GM12878 (cell line): ENCODE results near the gene AXL. TPM values are rescaled to one million over a fixed set of nuclear protein-coding genes. Genes with fewer than 3 reads are reported as not detected.

Experiments
- ATAC-seq: fragments of 200-7000 bp; cut with Tn5 transposase; 3 replicates; pipeline ENCODE4 v1.9.1; 2020; ENCODE audit warnings: mild to moderate bottlenecking, moderate library complexity
- BruUV-seq: library from RNA; stranded (reverse); fragments of 400-500 nt; replicated peaks from 2 replicates; lab custom pipeline; 2021; lab: Mats Ljungman, UMichigan
- CTCF ChIA-PET: fragments of 300-600 bp; sonication (Branson Sonifier 250); formaldehyde crosslinking; extraction: SDS; loops from one replicate; lab custom pipeline; 2021; ENCODE audit warnings: inconsistent platforms; lab: Yijun Ruan, JAX
- POLR2A ChIA-PET: fragments of 350-600 bp; formaldehyde crosslinking; extraction: SDS; loops from one replicate; lab custom pipeline; 2021; ENCODE audit warnings: inconsistent platforms; lab: Charles Lee
- RAD21 ChIA-PET: fragments of 300-600 bp; sonication (Branson Sonifier 250); formaldehyde crosslinking; loops from one replicate; lab custom pipeline; 2023; ENCODE audit warnings: antibody characterized with exemption; ENCODE audit not compliant: unreplicated experiment; lab: Charles Lee
- SMC1A ChIA-PET: fragments of 300-600 bp; sonication (Branson Sonifier 250); formaldehyde crosslinking; loops from one replicate; lab custom pipeline; 2023; ENCODE audit not compliant: unreplicated experiment, uncharacterized antibody; lab: Charles Lee
- DNase-seq: peaks from one replicate; pipeline ENCODE4 v3.0.0-alpha.2; 2011; ENCODE audit warnings: low read depth, low spot score
- FAIRE-seq: peaks from 3 replicates; lab custom pipeline; 2011; peaks lifted over from hg19 to GRCh38; lab: Jason Lieb, UNC
- H2AFZ ChIP-seq: 2 replicates; pipeline ENCODE4 v1.6.0; 2011; ENCODE audit warnings: low read depth, low read length, control low read depth; ENCODE audit not compliant: control insufficient read depth
- H3K27ac ChIP-seq: 2 replicates; pipeline ENCODE4 v1.5.1; 2011; ENCODE audit warnings: control low read depth; ENCODE audit not compliant: control insufficient read depth, insufficient read depth
- H3K27me3 ChIP-seq, 2 experiments: replicated peaks in 1 of 2; 2 replicates each; pipeline versions ENCODE4 v1.6.0 to v1.6.1; 2011; ENCODE audit warnings: low read length in 1 of 2; ENCODE audit not compliant: control insufficient read depth in 2 of 2, insufficient read depth in 2 of 2
- H3K36me3 ChIP-seq, 2 experiments: 2 replicates each; pipeline ENCODE4 v1.5.1; 2011; ENCODE audit warnings: low read length in 1 of 2; ENCODE audit not compliant: control insufficient read depth in 2 of 2, insufficient read depth in 2 of 2
- H3K4me1 ChIP-seq: 2 replicates; pipeline ENCODE4 v1.6.1; 2011; ENCODE audit warnings: mild to moderate bottlenecking, low read length, moderate library complexity, mixed read lengths; ENCODE audit not compliant: control insufficient read depth, insufficient read depth
- H3K4me2 ChIP-seq: 2 replicates; pipeline ENCODE4 v1.6.0; 2011; ENCODE audit warnings: control low read depth; ENCODE audit not compliant: control insufficient read depth, insufficient read depth
- H3K4me3 ChIP-seq: fragments of 200-600 bp; sonication (generic); 2 replicates; pipeline ENCODE4 v1.5.1; 2016
- H3K79me2 ChIP-seq: 2 replicates; pipeline ENCODE4 v1.6.0; 2011; ENCODE audit warnings: low read length; ENCODE audit not compliant: control insufficient read depth, insufficient read depth
- H3K9ac ChIP-seq: 2 replicates; pipeline ENCODE4 v1.8.0; 2011; ENCODE audit warnings: low read length, control low read depth, mixed read lengths; ENCODE audit not compliant: control insufficient read depth, insufficient read depth
- H3K9me3 ChIP-seq: replicated peaks from 3 replicates; pipeline ENCODE4 v1.5.1; 2011; ENCODE audit warnings: mild to moderate bottlenecking, low read length; ENCODE audit not compliant: control insufficient read depth, insufficient read depth
- H4K20me1 ChIP-seq: 2 replicates; pipeline ENCODE4 v1.6.0; 2011; ENCODE audit not compliant: control insufficient read depth, insufficient read depth
- ATF7 ChIP-seq: fragments of 450-650 bp; IDR thresholded peaks from 2 replicates; pipeline ENCODE4 v1.6.1; 2016; ENCODE audit warnings: low read depth, mild to moderate bottlenecking
- CEBPB ChIP-seq, 2 experiments: fragments of 150-350 bp in 1 of 2; IDR thresholded peaks; 2 replicates each; pipeline ENCODE4 v1.6.1; 2012 to 2014; ENCODE audit warnings: low read depth in 2 of 2, low read length in 2 of 2, borderline replicate concordance in 1 of 2, inconsistent platforms in 1 of 2
- GATAD2B ChIP-seq: fragments of 450-650 bp; conservative IDR thresholded peaks from 2 replicates; pipeline ENCODE4 v1.6.1; 2017; ENCODE audit warnings: low read depth, mild to moderate bottlenecking, moderate library complexity
- IKZF1 ChIP-seq: fragments of 450-650 bp; conservative IDR thresholded peaks from 2 replicates; pipeline ENCODE4 v1.6.1; 2017; ENCODE audit warnings: antibody characterized with exemption, mild to moderate bottlenecking
- IKZF2 ChIP-seq, 2 experiments: fragments of 450-650 bp; IDR thresholded peaks; 2 replicates each; pipeline ENCODE4 v1.6.1; 2017; ENCODE audit warnings: mild to moderate bottlenecking in 2 of 2, moderate library complexity in 2 of 2
- MLLT1 ChIP-seq: fragments of 450-650 bp; IDR thresholded peaks from 2 replicates; pipeline ENCODE4 v1.6.1; 2016; ENCODE audit warnings: mild to moderate bottlenecking
- RELB ChIP-seq: fragments of 450-650 bp; IDR thresholded peaks from 2 replicates; pipeline ENCODE4 v1.6.1; 2017; ENCODE audit warnings: low read depth, mild to moderate bottlenecking, moderate library complexity
- SMARCA5 ChIP-seq: fragments of 450-650 bp; IDR thresholded peaks from 2 replicates; pipeline ENCODE4 v1.6.1; 2017; ENCODE audit warnings: mild to moderate bottlenecking
- SPI1 ChIP-seq: IDR thresholded peaks from 2 replicates; pipeline ENCODE4 v1.6.1; 2011; ENCODE audit warnings: low read depth, mild to moderate bottlenecking, low read length, moderate library complexity, borderline replicate concordance; ENCODE audit not compliant: insufficient read depth
- WGBS: methylation state at CpG from one replicate; pipeline ENCODE4 v1.1.6; 2016; ENCODE audit warnings: low lambda C conversion rate; ENCODE audit not compliant: insufficient replicate concordance, insufficient coverage; ENCODE audit errors: missing lambda C conversion rate; 5-methylcytosine and 5-hydroxymethylcytosine counted together
- in situ Hi-C: fragments of 300-500 bp; cut with MboI; formaldehyde crosslinking; loops from 9 replicates; pipeline ENCODE4 v1.14.3; 2018; ENCODE audit warnings: mixed read lengths
- intact Hi-C: fragments of 100-400 bp; cut with micrococcal nuclease; formaldehyde crosslinking; loops from one replicate; pipeline ENCODE4 v1.14.2; 2022; ENCODE audit not compliant: unreplicated experiment
- polyA plus RNA-seq, 11 experiments: library from polyadenylated mRNA; depleted of rRNA in 4 of 11; unstranded in 6 of 11; stranded (reverse) in 5 of 11; fragments of >200 nt; fragmentation: Nextera tagmentation in 4 of 11; fragmentation: Illumina TruSeq in 1 of 11; extraction: Ambion mirVana in 4 of 11; extraction: Trizol in 1 of 11; gene quantifications; 1 replicate in 1 of 11; 2 replicates in 10 of 11; pipeline versions ENCODE4 v1.2.1 to v1.2.3, GENCODE V29; 2011 to 2016; ENCODE audit warnings: inconsistent platforms in 2 of 11, missing spikeins in 2 of 11, low read depth in 1 of 11
- total RNA-seq, 4 experiments: library from RNA; depleted of rRNA in 3 of 4; stranded (reverse); fragments of >200 nt in 3 of 4; fragmentation: Illumina TruSeq in 1 of 4; extraction: Trizol in 1 of 4; gene quantifications; 2 replicates each; pipeline versions ENCODE4 v1.2.1 to v1.2.3, GENCODE V29; 2013 to 2021

Gene AXL
- total and polyA plus RNA-seq, 10 of the 15 experiments (the other 5 are each of a cell fraction or from before 2014, with no cell fraction given), result under 0.01 to 0.33 (median 0.07) TPM; not detected in 4

DNA sequence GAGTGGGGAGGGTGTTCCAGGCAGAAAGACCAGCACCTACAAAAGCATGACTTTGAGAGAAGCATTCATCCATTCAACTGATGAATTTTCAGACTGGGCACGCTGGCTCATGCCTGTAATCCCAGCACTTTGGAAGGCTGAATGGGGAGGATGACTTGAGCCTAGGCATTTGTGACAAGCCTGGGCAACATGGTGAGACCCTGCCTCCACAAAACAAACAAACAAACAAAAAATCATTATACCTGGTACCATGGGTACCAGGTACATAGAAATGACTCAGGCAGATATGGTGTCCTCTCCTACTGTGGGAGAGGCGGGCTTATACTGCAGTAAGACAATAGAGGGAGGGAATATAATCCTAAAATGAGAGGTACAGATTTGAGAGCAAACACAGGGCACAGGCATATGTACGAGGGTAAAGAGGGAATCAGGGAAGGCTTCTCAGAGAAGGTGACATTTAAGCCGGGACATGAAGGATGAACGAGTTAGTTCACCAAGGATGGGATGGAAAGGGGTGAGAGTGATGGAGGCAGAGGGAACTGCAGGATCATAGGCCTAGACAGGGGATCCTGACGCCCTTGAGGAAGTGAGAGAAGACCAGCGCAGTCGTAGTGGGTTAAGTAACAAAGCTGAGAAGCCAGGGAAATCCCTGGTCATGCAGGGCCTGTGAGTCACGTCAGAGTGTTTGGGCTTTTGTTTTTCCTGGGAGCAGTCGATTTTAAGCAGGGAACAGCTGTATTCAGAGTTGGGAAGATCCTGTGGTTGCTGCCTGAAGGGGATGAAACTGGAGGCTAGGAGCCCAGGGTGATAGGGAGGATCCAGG lies 23.1 kb upstream of the AXL start:
- WGBS, result 11% methylated on average over 10 of the region's 10 CpGs
- H3K79me2 ChIP-seq, result no peaks in the 10 kb centered on the region
- no TSS peak for BruUV-seq
- H3K36me3 ChIP-seq, result no peaks in the 10 kb centered on the region
- H3K27ac ChIP-seq, result no peak overlapping the region
- no peak overlapping the region for H3K4me2 ChIP-seq
- no peak overlapping the region for H3K4me3 ChIP-seq
- peaks cover 3 to 15% of the 10 kb centered on the region in 2 experiments for H3K27me3 ChIP-seq
- TF ChIP-seq GATAD2B, result no peak
- peak; percentile 57; the same call in 1 of the 2 replicates for TF ChIP-seq IKZF1
- no peak for TF ChIP-seq CEBPB (IDR thresholded peaks at IDR 0.05; ENCODE audit: borderline replicate concordance in 1 of 2, low read depth in 2 of 2, low read length in 2 of 2)
- TF ChIP-seq RELB, result 0 out of 2 replicates have a peak, but pooled peaks have one; percentile 22
- peak; percentile 89; the same call in 1 of the 2 replicates for TF ChIP-seq SPI1
- TF ChIP-seq MLLT1, result 0 out of 2 replicates have a peak, but pooled peaks have one; percentile 17
- peak; percentile 26; the same call in 1 of the 2 replicates for TF ChIP-seq ATF7
- no peak for TF ChIP-seq SMARCA5
- peak; percentile 66 to 71 for TF ChIP-seq IKZF2 (IDR thresholded peaks at IDR 0.05)
- no peaks in the 10 kb centered on the region for H4K20me1 ChIP-seq
- CTCF ChIA-PET, result no interaction called here
- SMC1A ChIA-PET, result no interaction called here
- FAIRE-seq (peak; percentile 27), ATAC-seq (peak; percentile 93), DNase-seq (no peak)
- H3K4me1 ChIP-seq, result no peaks in the 10 kb centered on the region; the same call in 1 of the 2 replicates
- RAD21 ChIA-PET, result no interaction called here
- H3K9ac ChIP-seq, result no peak overlapping the region
- intact Hi-C loops (no loop called here), in situ Hi-C loops (no loop called here)
- POLR2A ChIA-PET, result no interaction called here
- H3K9me3 ChIP-seq, result no peaks in the 10 kb centered on the region
- H2AFZ ChIP-seq, result peak overlapping the region; percentile 55
